B cell (primary cell): ENCODE measurements around the gene ZSCAN2. TPM values are rescaled to one million over a fixed set of nuclear protein-coding genes. Genes with fewer than 3 reads are reported as not detected.

ENCODE experiments used
- ATAC-seq: fragments of 200-7000 bp; cut with Tn5 transposase; one replicate; pipeline ENCODE4 v1.10.0; 2021; ENCODE audit warnings: low read depth, mild to moderate bottlenecking, moderate number of reproducible peaks, moderate library complexity
- CTCF ChIA-PET: fragments of 350-600 bp; sonication (Branson Sonifier 250); formaldehyde crosslinking; loops from one replicate; lab custom pipeline; 2021; ENCODE audit warnings: antibody characterized with exemption, inconsistent platforms; lab: Charles Lee
- POLR2A ChIA-PET: fragments of 350-600 bp; sonication (Branson Sonifier 250); formaldehyde crosslinking; loops from one replicate; lab custom pipeline; 2021; ENCODE audit warnings: antibody characterized with exemption; lab: Charles Lee
- DNase-seq: peaks from one replicate; pipeline ENCODE4 v3.0.0; 2013
- H2AFZ ChIP-seq: 2 replicates; pipeline ENCODE4 v1.6.1; 2012; ENCODE audit warnings: mild to moderate bottlenecking, low read depth, low read length; ENCODE audit not compliant: insufficient read depth, poor library complexity, severe bottlenecking
- H3K27ac ChIP-seq, 2 donors: 1 replicate in 1 of 2; 2 replicates in 1 of 2; pipeline ENCODE4 v1.5.1; 2012 to 2013; ENCODE audit warnings: low read length in 2 of 2, mild to moderate bottlenecking in 2 of 2, moderate library complexity in 1 of 2
- H3K27me3 ChIP-seq, 4 experiments: fragments of 200-600 bp in 1 of 4; sonication (generic) in 1 of 4; replicated peaks in 1 of 4; 1 replicate in 2 of 4; 2 replicates in 2 of 4; pipeline versions ENCODE4 v1.6.1 to v1.7.0; 2013 to 2016; ENCODE audit warnings: low read length in 3 of 4, mild to moderate bottlenecking in 2 of 4, mixed read lengths in 1 of 4, moderate library complexity in 1 of 4; ENCODE audit not compliant: insufficient read depth in 4 of 4, control insufficient read depth in 3 of 4; ENCODE audit errors: control extremely low read depth in 1 of 4
- H3K36me3 ChIP-seq, 2 experiments: replicated peaks in 1 of 2; 1 replicate in 1 of 2; 2 replicates in 1 of 2; pipeline versions ENCODE4 v1.6.1 to v1.7.1; 2013; ENCODE audit warnings: low read length in 1 of 2; ENCODE audit not compliant: insufficient read depth in 2 of 2, control insufficient read depth in 1 of 2; ENCODE audit errors: control extremely low read depth in 1 of 2, extremely low read depth in 1 of 2
- H3K4me1 ChIP-seq, 2 donors: fragments of 200-600 bp in 1 of 2; sonication (generic) in 1 of 2; 1 replicate in 1 of 2; 2 replicates in 1 of 2; pipeline versions ENCODE4 v1.5.1 to v1.6.1; 2013 to 2017; ENCODE audit warnings: low read length in 2 of 2; ENCODE audit not compliant: control insufficient read depth in 2 of 2, insufficient read depth in 2 of 2
- H3K4me2 ChIP-seq: replicated peaks from 2 replicates; pipeline ENCODE3; 2012; ENCODE audit warnings: mild to moderate bottlenecking, low read depth, low read length; ENCODE audit not compliant: poor library complexity, severe bottlenecking
- H3K4me3 ChIP-seq, 5 experiments: fragments of 200-600 bp in 1 of 5; sonication (generic) in 1 of 5; 1 replicate in 3 of 5; 2 replicates in 2 of 5; pipeline versions ENCODE4 v1.5.1 to v1.7.0; 2011 to 2016; ENCODE audit warnings: low read length in 4 of 5, mild to moderate bottlenecking in 4 of 5, low read depth in 2 of 5, control low read depth in 1 of 5, moderate library complexity in 1 of 5; ENCODE audit not compliant: insufficient read depth in 1 of 5; ENCODE audit errors: control extremely low read depth in 1 of 5, extremely low read depth in 1 of 5
- H3K79me2 ChIP-seq: fragments of 200-600 bp; sonication (generic); one replicate; pipeline ENCODE4 v1.6.0; 2016; ENCODE audit warnings: low read length; ENCODE audit not compliant: control insufficient read depth, insufficient read depth
- H3K9ac ChIP-seq: fragments of 200-600 bp; sonication (generic); 2 replicates; pipeline ENCODE4 v1.6.1; 2017; ENCODE audit warnings: mild to moderate bottlenecking, low read length, moderate library complexity
- H3K9me3 ChIP-seq, 3 donors: one replicate each; pipeline versions ENCODE4 v1.6.1 to v1.7.1; 2013; ENCODE audit warnings: low read length in 2 of 3; ENCODE audit not compliant: control insufficient read depth in 2 of 3, insufficient read depth in 1 of 3; ENCODE audit errors: control extremely low read depth in 1 of 3
- H4K20me1 ChIP-seq: 2 replicates; pipeline ENCODE4 v1.6.0; 2012; ENCODE audit warnings: mild to moderate bottlenecking, low read length; ENCODE audit not compliant: insufficient read depth, control insufficient read depth, poor library complexity, severe bottlenecking
- H3K27ac Mint-ChIP-seq: one replicate; pipeline ENCODE4 v1.8.0; 2021; ENCODE audit warnings: mixed read lengths
- H3K27me3 Mint-ChIP-seq: one replicate; pipeline ENCODE4 v1.8.0; 2021; ENCODE audit warnings: mixed read lengths
- H3K4me1 Mint-ChIP-seq: one replicate; pipeline ENCODE4 v1.8.0; 2021; ENCODE audit warnings: mixed read lengths
- H3K4me3 Mint-ChIP-seq: one replicate; pipeline ENCODE4 v1.8.0; 2021; ENCODE audit warnings: mixed read lengths
- H3K9me3 Mint-ChIP-seq: one replicate; pipeline ENCODE4 v1.8.0; 2022; ENCODE audit warnings: mixed read lengths; ENCODE audit not compliant: insufficient read depth
- CTCF ChIP-seq: fragments of 200-600 bp; IDR thresholded peaks from one replicate; pipeline ENCODE4 v1.8.0; 2022; ENCODE audit warnings: antibody characterized with exemption, mild to moderate bottlenecking
- EZH2 ChIP-seq: IDR thresholded peaks from 2 replicates; pipeline ENCODE4 v1.6.1; 2012; ENCODE audit warnings: borderline replicate concordance, low read depth, mild to moderate bottlenecking, moderate library complexity, low read length; ENCODE audit not compliant: insufficient read depth, poor library complexity, severe bottlenecking
- WGBS: methylation state at CpG from one replicate; pipeline ENCODE4 v1.1.5; 2013; ENCODE audit warnings: missing lambda C conversion rate; ENCODE audit not compliant: insufficient coverage; 5-methylcytosine and 5-hydroxymethylcytosine counted together
- intact Hi-C: fragments of 100-400 bp; cut with micrococcal nuclease; formaldehyde crosslinking; loops from one replicate; pipeline ENCODE4 v1.10.0; 2022
- polyA plus RNA-seq: library from polyadenylated mRNA; depleted of rRNA; stranded (reverse); fragments of >200 nt; gene quantifications from 2 replicates; pipeline ENCODE4 v1.2.3, GENCODE V29; 2012
- total RNA-seq, 2 donors: library from RNA; stranded (reverse); fragments of 120-200 nt in 1 of 2; gene quantifications; 1 replicate in 1 of 2; 2 replicates in 1 of 2; pipeline versions ENCODE4 v1.2.3 to v1.2.4, GENCODE V29; 2013 to 2022

The ZSCAN2 gene
- total and polyA plus RNA-seq, 2 donors (not counting 1 experiment from before 2014, with no cell fraction given): 9.9 to 18.6 TPM

GRCh38 chr15:84591815-84592214 lies 9.0 kb upstream of the ZSCAN2 start:
- Mint-ChIP-seq H3K9me3 (no peaks in the 10 kb centered on the region), H3K27ac (no peak overlapping the region), H3K4me1 (peaks cover 4% of the 10 kb centered on the region), H3K27me3 (no peaks in the 10 kb centered on the region), H3K4me3 (no peak overlapping the region)
- Histone ChIP-seq H3K9ac (no peak overlapping the region), H3K4me3 (no peak overlapping the region), H3K27ac (no peak overlapping the region), H3K4me2 (no peak overlapping the region), H4K20me1 (no peaks in the 10 kb centered on the region), H3K4me1 (peaks cover 5 to 6% of the 10 kb centered on the region in 2 donors), H3K79me2 (no peaks in the 10 kb centered on the region), H3K36me3 (no peaks in the 10 kb centered on the region), H2AFZ (no peak overlapping the region), H3K27me3 (peaks cover 0 to 8% (median 0%) of the 10 kb centered on the region in 4 experiments), H3K9me3 (peaks cover 0 to 5% (median 0%) of the 10 kb centered on the region in 3 donors)
- intact Hi-C loops: no loop called here
- CTCF ChIA-PET: interaction anchor here (1.0 to 1.8 kb wide), 6 partner anchors 21 to 337 kb away, joined by 3 to 7 read pairs (median 4); partner anchors contain the start of gene WDR73
- no CpG with 5 or more reads among the region's 1 CpG for WGBS
- ATAC-seq: no peak
- DNase-seq: no peak
- POLR2A ChIA-PET: no interaction called here
- no peak for TF ChIP-seq CTCF
- TF ChIP-seq EZH2: no peak

GRCh38 chr15:84594617-84595290 lies 6.1 kb upstream of the ZSCAN2 start:
- WGBS: 100% methylated on average over 3 of the region's 3 CpGs
- Histone ChIP-seq H3K9me3 (peaks cover 0 to 5% (median 0%) of the 10 kb centered on the region in 3 donors), H3K4me2 (no peak overlapping the region), H3K4me3 (no peak overlapping the region), H3K36me3 (no peaks in the 10 kb centered on the region), H3K27ac (no peak overlapping the region), H4K20me1 (no peaks in the 10 kb centered on the region), H2AFZ (no peak overlapping the region), H3K9ac (no peak overlapping the region), H3K4me1 (peaks cover 15 to 20% of the 10 kb centered on the region in 2 donors), H3K79me2 (no peaks in the 10 kb centered on the region), H3K27me3 (no peaks in the 10 kb centered on the region)
- intact Hi-C loops: no loop called here
- CTCF ChIA-PET: no interaction called here
- POLR2A ChIA-PET: no interaction called here
- Mint-ChIP-seq H3K27ac (no peak overlapping the region), H3K9me3 (no peaks in the 10 kb centered on the region), H3K4me1 (peaks cover 20% of the 10 kb centered on the region), H3K27me3 (no peaks in the 10 kb centered on the region), H3K4me3 (no peak overlapping the region)
- DNase-seq (no peak), ATAC-seq (no peak)
- no peak for TF ChIP-seq EZH2
- TF ChIP-seq CTCF: no peak
